Measurements from ENCODE around the gene DCP1B.
"Not testable (repeated sequence)": the region's sequence is repeated elsewhere in the genome, so short reads cannot be mapped to it uniquely, and the experiment has no call there.

The DCP1B gene

DNA sequence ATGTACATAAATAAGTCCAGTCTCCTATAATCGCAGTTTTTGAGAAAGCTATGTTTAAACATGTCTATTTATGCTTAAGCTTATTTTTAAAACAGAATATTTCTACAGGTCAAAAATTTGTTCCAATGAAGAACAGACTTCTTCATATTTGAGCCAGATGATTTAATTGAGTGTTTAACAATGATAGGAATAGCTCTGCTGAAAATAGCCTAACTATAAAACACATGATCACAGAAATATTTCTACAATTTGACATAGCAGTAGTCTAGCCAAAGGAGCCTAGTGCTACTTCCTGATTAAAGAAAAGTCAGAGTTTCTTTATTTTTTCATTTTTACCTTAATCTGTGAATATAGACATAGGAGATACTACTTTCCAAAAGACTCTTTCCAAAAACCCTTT is 29.4 kb downstream of the DCP1B start:
- DNase-seq, result no peak

DNA sequence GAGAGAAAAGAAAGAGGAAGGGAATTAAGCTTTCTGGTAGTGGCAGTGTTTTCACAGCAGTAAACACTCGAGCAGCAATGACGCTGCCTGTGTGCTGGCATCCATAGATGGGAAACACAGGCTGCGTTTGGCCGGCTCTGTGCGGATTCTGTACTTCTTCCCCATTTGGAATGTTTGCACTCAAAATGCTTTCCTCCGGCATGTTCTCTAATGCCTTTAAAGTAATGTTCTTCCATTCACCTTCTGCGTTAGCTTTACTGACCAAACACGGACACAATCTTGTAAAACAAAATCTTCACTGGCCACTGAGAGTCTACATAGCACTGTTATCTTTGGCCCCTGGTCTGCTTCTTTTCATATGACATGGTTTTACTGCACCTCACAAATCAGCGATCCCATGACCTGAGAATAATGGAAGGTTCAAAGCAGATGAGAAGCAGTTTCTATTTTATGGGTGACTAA is 31.4 kb downstream of the DCP1B start:
- no peak for DNase-seq

DNA sequence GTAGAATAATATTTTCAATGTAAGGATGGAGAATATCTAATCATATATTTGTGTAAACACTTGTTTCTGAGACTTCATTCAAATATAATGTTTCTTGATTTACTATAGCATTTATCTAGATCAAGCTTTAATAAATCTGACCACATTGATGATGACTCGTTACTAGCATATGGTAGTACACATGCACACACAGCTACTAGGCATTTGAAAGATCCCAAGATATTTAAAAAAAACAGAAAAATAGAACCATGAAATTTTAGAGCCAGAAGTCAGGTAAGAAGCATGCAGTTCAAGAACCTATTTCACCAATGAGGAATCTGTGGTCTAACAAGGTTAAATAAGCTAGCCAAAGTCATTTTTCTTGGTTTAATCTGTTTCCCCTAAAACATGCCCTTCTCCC is 32.0 kb downstream of the DCP1B start:
- no peak for DNase-seq

DNA sequence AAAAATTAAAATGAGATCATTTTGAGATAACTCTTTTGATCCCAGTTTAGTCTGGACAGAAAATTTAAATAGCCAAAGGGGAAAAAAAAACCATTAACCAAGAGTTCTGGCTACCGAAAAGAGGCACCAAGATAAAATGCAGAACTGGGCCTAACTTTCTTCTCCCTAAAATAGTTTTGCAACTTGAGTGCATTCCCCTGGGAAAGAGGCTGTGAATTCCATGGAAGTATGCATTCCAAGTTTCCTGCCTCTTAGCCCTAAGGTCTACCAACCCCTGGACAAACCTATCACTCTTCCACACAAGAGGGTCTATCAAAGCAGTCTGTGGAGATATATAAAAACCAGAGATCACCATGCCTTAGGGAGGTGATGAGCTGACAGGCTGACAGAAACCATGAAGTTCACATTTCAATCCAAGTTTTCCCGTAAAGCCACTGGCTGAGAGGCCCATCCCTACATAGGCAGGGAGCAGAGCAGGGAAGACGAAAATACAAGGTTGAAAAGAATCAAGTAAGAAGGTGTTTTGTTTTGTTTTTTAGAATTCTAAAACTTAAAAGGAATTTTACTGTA is 33.8 kb downstream of the DCP1B start:
- DNase-seq, result no peak

DNA sequence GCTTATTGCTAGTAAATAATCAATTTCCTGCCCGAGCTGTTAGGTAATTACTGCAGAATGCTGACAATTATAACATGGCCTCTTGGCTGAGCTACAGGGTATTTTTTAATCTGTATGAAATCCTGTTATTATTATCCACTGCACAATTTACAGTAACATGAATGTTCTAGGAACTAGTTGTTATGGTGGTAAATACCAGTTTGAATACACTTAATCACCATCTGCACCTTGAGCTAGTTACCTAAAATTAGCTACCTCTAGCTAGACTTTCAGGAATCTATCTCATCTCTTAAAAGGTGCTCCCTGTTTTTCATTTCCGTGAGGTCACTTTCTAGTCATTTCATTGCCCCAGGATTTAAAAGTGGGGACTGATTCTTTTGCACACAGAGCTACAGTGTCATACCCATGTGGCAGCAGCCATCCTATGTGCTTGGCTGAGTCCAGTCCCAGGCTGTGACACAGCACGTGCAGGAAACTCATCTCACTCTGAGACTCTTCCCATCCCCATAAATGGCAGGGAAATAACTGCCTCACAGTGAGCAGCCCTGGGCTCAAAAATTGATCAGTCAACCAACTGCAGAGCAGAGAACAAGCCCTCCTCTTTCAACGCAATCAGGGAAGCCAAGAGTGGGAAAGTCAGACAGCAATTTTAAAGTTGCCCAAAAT is 37.6 kb downstream of the DCP1B start:
- DNase-seq, result no peak

DNA sequence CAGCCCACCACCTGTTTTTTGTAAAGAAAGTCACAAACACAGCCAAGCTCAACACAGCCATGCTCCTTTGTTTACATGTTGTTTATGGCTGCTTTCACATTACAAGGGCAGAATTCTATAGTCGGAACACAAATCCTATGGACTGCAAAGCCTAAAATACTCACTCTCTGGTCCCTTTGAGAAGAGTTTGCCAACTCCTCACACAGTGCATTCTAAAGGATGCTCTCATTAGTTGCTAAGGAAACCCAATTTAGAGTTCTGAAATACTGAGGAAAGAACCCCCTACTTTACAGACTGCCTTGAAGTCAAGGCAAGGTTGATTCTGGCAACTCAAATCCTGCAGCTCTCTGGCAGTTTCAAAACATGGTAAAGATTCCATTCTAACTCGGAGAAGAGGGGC is 38.3 kb downstream of the DCP1B start:
- DNase-seq, result no peak

DNA sequence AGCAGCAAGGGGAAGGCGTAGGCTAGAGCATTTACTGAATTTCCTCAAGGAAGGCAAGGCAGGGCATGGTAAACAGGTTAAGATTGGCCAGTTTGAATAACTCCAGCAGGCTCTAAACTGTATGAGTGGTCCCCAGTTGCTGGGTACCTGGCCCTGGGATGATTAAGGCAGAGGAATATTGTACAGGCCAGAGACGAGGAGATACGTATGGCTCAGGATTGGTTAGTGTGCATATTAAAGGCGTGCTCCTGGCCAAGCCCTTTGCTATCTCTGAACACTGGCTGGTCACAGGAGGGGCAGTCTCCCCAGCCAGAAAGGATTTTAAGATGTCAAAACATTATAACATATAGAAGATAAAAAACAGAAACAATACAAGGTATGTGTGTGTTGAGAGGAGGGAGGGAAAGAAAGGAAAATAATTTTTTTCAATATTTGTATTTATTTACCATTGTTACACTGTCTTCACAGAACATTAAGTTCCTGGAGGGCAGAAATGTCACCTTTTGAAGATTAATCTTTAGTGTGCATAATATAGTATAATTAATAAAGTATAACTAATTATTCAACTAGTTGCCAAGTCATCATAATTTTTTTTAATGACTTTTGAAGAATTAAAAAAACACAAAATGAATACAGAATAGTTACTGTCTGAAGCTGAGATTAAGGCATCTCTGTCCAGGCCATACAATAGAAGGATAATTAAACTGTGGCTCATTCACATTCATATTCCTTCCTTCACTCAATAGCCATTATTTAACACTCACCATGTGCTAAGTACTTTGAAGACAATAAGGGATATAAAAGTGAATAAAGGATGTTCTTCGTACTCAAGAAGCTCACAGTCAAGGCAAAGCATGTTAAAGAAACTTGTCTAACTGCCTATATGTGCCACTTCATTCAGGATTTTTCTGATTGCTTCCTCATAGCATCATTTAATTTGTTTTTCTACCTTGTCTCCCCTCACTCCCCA is 41.9 kb downstream of the DCP1B start:
- DNase-seq, result no peak

DNA sequence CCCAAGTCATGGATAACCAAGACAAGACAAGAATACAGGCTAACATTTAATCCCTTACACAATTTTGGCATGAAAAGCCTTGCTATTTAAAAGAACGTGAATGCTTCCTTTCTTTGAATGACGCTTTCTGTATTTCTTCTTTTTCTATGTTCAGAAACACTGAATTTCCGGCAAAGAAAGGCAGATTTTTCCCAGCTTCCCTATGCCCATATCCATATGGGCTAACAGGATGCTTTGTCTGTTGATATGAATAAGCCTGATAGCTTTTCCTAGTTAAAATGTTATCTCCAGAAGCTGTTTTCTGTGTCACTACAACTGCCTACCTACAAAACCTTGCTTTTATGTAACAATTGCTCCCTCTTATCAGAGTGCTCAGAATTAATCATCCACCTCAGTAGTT is 47.5 kb downstream of the DCP1B start:
- DNase-seq, result no peak

DNA sequence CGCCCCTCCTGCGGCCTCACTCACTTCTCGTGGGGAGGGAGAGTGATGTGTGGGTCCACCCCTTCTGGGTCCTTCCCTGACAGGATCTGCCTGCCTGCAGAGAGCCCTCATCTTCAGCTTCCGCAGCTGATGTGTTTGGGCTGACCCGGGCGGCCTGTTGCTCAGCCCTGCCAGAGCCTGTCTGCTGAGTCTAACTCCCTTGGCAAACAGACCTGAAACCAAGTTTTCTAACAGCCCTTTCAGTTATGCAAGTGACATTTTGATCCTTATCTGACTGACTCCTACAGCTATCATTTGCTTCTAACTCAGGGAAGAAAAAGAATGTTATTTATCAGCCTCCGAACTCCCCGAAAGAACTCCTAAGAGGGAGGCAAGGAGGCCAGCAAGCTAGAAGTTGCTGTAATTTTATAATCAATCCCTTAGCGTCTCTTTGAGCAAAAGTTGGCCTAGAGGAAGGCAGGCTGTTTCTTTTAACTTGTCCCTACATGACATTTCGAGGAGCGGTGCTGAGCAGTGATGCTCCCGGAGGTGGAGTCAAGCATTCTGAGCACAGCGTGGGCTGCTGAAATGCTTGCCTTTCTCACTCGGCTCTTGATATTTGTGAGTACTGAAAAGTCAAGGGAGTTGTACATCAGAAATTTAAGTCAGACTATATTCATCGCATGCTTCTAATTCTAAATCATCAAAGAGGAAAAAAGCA is 54.3 kb downstream of the DCP1B start:
- DNase-seq, result no peak

DNA sequence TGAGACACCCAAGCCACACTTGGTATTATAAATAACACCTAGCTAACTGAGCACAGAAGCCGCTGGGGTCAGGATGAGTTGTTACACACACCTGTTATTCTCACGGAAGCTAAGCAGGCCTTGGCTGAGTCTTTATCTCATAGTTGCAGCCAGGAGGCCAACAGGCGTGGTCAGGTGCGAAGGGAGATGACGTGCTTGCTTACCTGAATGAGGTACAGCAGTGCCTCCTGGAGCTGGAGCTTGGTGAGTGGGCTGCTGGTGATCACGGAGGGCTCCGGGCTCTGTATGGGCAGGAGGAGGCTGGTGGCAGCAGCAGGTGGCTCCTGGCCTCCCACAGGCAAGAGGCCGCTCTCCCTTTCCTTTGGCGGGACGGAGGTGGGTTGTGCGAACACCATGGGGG is 55.4 kb downstream of the DCP1B start:
- no peak for DNase-seq

DNA sequence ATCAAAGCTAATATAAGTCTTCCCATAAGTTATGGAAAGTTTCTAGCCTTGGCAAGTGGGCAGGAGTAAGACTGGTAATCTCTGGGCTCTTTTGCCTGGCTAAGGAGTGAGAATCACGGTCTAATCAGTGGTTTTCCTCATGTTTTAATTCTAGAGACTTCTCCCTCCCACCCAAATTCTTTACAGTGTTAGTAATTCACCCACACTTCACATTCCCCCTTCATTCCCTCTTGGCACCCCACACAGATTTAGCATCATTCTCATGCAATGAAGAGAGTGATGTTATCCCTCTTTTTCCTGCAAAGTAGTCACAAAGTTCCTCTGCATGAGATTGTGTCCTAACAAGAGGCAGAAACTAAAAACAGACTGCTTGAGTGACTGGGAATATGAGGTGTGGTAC is 57.2 kb downstream of the DCP1B start:
- DNase-seq, result no peak

DNA sequence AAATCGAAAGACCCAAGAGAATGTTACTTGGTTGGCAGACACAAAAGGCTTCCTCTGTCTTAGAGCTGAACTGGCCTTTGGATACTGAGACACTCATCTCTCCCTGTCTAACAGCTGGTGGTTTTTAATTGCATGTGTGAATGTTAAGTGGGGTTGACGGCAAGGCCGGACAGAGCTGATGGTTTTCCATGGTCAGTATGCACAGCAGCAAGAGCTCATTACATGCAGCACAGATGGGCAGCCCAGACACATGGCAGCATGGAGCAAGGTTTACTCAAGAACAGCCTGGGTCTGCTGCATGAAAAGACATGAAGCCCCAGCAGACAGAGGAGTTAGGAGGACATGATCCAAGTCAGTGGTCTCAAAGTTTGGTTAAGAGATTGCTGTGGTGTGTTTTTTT is 58.0 kb downstream of the DCP1B start:
- peak; percentile 55 for DNase-seq

DNA sequence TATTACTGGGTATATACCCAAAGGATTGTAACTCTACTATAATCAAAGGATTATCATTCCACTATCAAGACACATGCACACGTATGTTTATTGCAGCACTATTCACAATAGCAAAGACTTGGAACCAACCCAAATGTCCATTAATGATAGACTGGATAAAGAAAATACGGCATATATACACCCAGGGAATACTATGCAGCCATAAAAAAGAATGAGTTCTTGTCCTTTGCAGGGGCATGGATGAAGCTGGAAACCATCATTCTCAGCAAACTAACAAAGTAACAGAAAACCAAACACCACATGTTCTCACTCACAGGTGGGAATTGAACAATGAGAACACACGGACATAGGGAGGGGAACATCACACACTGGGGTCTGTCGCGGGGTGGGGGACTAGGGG is 58.8 kb downstream of the DCP1B start:
- DNase-seq, result not testable (repeated sequence)

DNA sequence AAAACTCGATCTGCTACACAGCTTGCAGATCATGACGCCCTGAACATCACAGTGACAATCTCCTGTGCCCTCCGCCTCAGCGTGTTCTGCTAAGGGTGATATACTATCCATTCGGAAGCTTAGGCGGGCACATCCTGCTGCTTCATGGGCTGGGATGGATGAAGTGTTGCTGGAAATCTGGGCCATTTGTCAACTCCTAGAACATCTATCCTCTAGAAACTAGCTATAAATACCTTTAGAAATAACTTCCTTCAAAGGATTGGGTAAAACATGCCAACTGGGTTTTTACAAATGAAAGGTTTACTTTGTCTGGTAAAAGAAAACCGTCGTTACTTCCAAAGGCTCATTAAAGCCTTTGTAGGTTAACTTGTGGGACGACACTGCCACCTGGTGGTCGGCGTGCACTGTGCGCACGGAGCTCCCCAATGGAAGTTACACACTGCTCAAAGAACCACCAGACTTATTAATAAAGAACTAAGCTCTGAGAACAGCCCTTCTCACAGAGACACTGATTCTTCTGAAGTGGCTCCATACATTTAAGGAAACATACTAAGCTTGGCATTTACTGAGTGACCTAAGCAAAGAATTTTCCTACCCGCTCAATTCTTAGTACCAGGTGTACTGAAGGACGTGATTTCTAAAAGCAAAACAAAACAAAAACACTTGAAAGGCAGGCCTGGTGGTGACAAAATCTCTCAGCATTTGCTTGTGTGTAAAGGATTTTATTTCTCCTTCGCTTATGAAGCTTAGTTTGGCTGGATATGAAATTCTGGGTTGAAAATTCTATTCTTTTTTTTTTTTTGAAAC is 64.3 kb downstream of the DCP1B start:
- peak; percentile 82 for DNase-seq

DNA sequence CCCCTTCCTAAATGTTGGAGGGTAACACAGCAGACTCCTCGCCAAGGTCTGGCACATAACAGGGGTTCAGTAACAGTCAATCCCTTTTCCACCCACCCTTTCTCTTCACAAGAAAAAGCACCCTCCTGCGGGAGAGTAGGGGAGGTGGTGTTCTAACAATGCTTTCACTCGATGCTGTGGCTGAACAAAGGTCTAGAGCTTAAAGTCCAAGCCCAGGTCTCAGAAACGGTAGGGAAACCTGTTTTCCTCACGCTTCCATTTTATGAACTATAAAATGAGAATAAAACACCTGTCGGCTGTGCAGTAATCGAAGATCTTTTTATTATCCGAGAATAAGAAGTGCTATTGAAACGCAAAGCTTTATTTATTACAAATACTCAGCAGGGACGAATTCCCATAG is 64.9 kb downstream of the DCP1B start:
- no peak for DNase-seq

DNA sequence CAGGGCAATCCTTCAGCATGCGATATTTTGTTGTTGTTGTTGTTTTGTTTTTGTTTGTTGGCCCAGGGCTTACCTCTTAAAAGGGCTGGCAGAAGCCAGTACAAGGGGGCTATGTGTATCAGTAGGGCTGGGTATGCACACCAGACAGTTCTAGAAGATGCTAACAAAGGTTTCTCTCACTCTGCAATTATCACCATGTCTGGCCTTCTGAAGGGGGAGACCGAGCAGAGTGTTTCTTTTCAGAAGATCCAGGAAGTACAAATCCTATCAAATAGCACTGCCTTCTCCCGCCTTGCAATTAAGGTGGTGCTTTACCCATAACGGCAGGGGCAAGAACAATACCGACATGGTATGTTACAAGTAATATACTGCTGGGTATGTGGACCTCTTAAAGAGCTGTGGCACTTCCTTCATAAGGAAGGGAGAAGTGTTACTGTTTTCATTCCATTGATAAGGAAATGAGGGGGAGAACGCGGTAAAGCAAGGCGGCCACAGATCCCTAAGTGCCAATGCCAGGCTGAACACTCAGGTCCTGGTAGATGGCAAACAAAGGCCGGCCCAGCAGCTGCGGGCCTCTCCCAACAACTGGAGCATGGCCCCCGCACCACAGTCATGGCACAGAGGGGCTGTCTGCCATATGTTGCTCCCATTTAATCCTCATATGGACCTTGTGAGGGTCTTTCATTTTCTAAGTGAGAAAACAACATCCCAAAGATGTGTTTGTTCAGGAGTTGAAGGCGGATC is 66.6 kb downstream of the DCP1B start:
- DNase-seq, result peak; percentile 48

DNA sequence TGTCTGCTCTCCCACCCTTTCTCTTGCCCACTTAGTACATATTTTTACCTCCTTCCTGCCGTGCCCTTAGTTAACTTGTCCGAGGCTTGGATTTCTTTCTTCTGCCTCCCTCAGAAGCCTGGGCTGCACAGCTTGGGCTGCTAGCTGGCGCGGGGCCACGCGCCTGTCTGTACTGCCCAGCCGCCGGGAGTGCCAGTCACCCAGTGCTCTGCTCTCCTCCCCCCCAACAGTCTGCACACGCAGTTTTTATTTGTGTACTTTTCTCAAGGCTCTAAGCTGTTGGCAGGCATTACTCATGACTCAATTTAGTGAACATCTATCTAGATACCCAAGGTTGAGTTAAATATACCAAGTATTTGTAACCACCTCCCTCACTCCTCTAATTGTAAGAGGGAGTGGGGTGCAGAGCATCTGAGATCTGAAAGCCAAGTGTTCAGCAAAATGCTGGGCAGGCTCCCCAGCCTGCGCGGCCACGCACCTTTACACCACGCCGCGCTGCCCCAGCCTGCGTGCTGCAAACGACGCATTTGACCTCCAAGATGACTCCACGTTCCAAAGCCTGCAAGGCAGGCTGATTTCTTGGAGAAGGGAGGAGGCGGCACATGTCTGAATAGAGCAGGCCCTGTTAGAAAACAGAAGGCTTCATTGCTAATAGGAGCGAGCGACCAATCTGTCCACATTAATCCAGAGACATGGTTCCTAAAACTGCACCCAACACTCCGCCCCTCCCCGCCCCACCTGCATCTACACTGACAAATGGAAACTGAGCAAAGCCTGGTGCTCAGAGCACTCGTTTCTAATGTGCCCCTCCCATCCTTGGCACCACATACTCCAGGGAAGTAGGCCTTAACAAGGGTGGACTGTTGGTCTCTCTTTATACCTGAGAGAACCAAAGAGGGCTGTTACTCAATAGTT is 67.6 kb downstream of the DCP1B start:
- DNase-seq, result peak; percentile 90

DNA sequence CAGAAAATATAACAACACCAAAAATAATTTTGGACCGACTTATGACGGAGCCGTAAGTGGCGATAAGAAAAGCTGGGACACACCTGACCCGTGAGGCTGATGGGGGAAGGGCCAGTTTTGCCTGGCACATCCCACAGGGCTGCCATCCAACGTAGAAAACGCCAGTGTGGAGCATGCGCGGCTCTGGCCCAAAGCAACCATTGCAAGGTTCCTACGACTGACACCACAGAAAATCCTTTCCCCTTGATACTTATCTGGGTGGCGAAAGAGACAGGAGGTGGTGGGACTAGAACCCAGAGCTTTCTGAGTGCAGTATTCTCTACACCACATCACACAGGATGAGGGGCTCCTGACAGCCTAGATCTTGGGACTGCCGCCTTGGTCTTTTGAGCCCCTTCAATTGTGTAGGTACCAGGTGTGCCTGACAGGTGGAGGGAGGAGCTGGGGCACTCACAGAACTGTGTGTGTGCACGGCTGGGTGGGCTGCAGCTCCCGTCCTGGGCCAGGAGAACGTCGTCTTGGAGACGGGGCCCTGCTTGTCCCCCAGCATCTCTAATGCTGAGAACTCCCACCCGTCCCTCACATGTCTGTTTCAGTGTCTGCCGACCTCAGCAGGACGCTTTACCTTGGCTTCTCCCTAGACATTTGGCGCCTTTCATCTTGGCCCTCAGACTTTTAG is 68.4 kb downstream of the DCP1B start:
- DNase-seq, result no peak

DNA sequence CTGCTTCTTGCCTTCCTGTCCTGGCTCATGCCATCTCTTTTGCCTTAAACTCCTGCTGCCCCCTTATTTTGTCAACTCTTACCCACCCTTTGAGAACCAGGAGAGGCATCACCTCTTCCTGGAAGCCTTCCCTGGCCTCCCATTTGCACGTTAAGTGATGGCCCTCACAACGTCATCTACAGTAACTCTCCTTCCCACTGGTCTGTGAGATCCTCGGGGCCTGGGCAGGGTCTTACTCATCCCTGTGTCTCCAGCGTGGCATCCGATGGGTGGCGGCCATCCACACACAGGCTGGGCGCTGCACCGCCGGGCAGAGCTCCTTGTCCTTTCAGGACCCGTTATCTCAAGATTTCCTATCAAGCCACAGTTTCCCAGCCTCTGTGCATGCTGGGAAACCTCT is 69.0 kb downstream of the DCP1B start:
- DNase-seq, result no peak

DNA sequence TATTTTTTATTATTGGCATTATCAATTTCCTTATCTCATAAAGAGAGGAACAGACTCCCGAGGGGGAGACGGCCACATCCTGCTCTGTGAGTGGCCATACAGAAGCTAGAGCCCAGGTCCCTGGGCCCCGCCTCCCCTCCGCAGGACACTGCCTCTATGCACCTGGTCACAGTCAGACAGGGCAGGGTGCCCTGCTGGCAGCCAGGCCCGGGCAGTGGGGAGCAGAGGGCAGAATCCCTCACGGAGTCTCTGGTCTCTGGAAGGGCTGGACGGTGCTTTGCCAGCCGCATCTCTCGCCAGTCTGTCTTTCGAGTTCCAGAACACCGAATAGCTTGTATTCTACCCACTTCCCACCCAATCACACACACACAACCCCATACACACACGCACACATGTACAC is 69.4 kb downstream of the DCP1B start:
- no peak for DNase-seq

All from NCI-H69 (cell line).